IPS-11a (cell line): ENCODE data around the gene SKAP1.

Experiments
- H3K4me3 ChIP-seq: one replicate; pipeline ENCODE4 v1.5.1; 2013; ENCODE audit warnings: low read depth, low read length, control low read depth

The SKAP1 gene

GRCh38 chr17:48181653-48182052 lies 248.4 kb downstream of the SKAP1 start:
- H3K4me3 ChIP-seq: no peak overlapping the region

- H3K4me3 ChIP-seq: no peak overlapping the region
Measured at GRCh38 chr17:48180842-48181629, 249.0 kb downstream of the SKAP1 start.

GRCh38 chr17:48179071-48179945 lies 250.7 kb downstream of the SKAP1 start:
- no peak overlapping the region for H3K4me3 ChIP-seq

GRCh38 chr17:48178317-48178716 lies 251.7 kb downstream of the SKAP1 start:
- no peak overlapping the region for H3K4me3 ChIP-seq

- no peak overlapping the region for H3K4me3 ChIP-seq
Measured at GRCh38 chr17:48177816-48178215, 252.2 kb downstream of the SKAP1 start.

GRCh38 chr17:48176471-48176855 lies 253.6 kb downstream of the SKAP1 start:
- no peak overlapping the region for H3K4me3 ChIP-seq

- no peak overlapping the region for H3K4me3 ChIP-seq
Measured at GRCh38 chr17:48175692-48176470, 254.1 kb downstream of the SKAP1 start.

GRCh38 chr17:48174833-48175523 lies 255.0 kb downstream of the SKAP1 start:
- no peak overlapping the region for H3K4me3 ChIP-seq

- no peak overlapping the region for H3K4me3 ChIP-seq
Measured at GRCh38 chr17:48173191-48173984, 256.6 kb downstream of the SKAP1 start.

- no peak overlapping the region for H3K4me3 ChIP-seq
Measured at GRCh38 chr17:48169926-48170325, 260.1 kb downstream of the SKAP1 start.

GRCh38 chr17:48163809-48164208 lies 266.2 kb downstream of the SKAP1 start:
- H3K4me3 ChIP-seq: no peak overlapping the region

- no peak overlapping the region for H3K4me3 ChIP-seq
Measured at GRCh38 chr17:48162946-48163506, 267.0 kb downstream of the SKAP1 start.

- no peak overlapping the region for H3K4me3 ChIP-seq
Measured at GRCh38 chr17:48162306-48162934, 267.6 kb downstream of the SKAP1 start.

- no peak overlapping the region for H3K4me3 ChIP-seq
Measured at GRCh38 chr17:48161127-48161905, 268.7 kb downstream of the SKAP1 start.

- no peak overlapping the region for H3K4me3 ChIP-seq
Measured at GRCh38 chr17:48160177-48161081, 269.6 kb downstream of the SKAP1 start.

GRCh38 chr17:48159232-48159631 lies 270.8 kb downstream of the SKAP1 start:
- no peak overlapping the region for H3K4me3 ChIP-seq

GRCh38 chr17:48155889-48156611 lies 274.0 kb downstream of the SKAP1 start:
- no peak overlapping the region for H3K4me3 ChIP-seq
